SK-N-SH treated with all-trans-retinoic acid at 6 μM for 48 hours (cell line): ENCODE data around the gene SCRN1.
A peak's percentile ranks its signal among the peaks of the same experiment; 100 is the strongest.

ENCODE experiments used
- ATAC-seq: fragments of 200-7000 bp; cut with Tn5 transposase; 3 replicates; pipeline ENCODE4 v1.9.1; 2020; ENCODE audit warnings: mild to moderate bottlenecking, moderate library complexity
- BACH2 ChIP-seq: fragments of 250-450 bp; sonication (Bioruptor Pico); IDR thresholded peaks from 2 replicates; pipeline ENCODE4 v1.9.0; 2021; ENCODE audit warnings: mild to moderate bottlenecking, borderline replicate concordance
- GLIS3 ChIP-seq: fragments of 250-450 bp; sonication (Bioruptor Pico); IDR thresholded peaks from 2 replicates; pipeline ENCODE4 v1.5.0; 2020; ENCODE audit warnings: mild to moderate bottlenecking, moderate library complexity
- ISL1 ChIP-seq: fragments of 250-450 bp; sonication (Bioruptor Pico); IDR thresholded peaks from 2 replicates; pipeline ENCODE4 v2.1.2; 2022; ENCODE audit warnings: mild to moderate bottlenecking, moderate library complexity
- PPARA ChIP-seq: fragments of 250-450 bp; sonication (Bioruptor Pico); IDR thresholded peaks from 2 replicates; pipeline ENCODE4 v1.5.0; 2020; ENCODE audit warnings: mild to moderate bottlenecking, borderline replicate concordance
- RARB ChIP-seq: fragments of 250-450 bp; sonication (Bioruptor Pico); IDR thresholded peaks from 2 replicates; pipeline ENCODE4 v1.8.0; 2021; ENCODE audit warnings: mild to moderate bottlenecking, moderate library complexity
- SNAI2 ChIP-seq: fragments of 250-450 bp; sonication (Bioruptor Pico); IDR thresholded peaks from 2 replicates; pipeline ENCODE4 v1.5.0; 2020; ENCODE audit warnings: mild to moderate bottlenecking, moderate library complexity
- TCF4 ChIP-seq: fragments of 250-450 bp; sonication (Bioruptor Pico); IDR thresholded peaks from 2 replicates; pipeline ENCODE4 v1.8.0; 2021; ENCODE audit warnings: mild to moderate bottlenecking, moderate library complexity, borderline replicate concordance
- TOX ChIP-seq: fragments of 250-450 bp; sonication (Bioruptor Pico); IDR thresholded peaks from 2 replicates; pipeline ENCODE4 v1.8.0; 2021; ENCODE audit warnings: mild to moderate bottlenecking, moderate library complexity, borderline replicate concordance
- ZC3H10 ChIP-seq: fragments of 250-450 bp; sonication (Bioruptor Pico); IDR thresholded peaks from 2 replicates; pipeline ENCODE4 v1.5.1; 2021; ENCODE audit warnings: mild to moderate bottlenecking, moderate library complexity
- ZFP30 ChIP-seq: fragments of 450-650 bp; formaldehyde crosslinking; IDR thresholded peaks from 2 replicates; pipeline ENCODE4 v1.5.0; 2022; ENCODE audit warnings: mild to moderate bottlenecking, moderate library complexity
- ZNF565 ChIP-seq: fragments of 450-650 bp; formaldehyde crosslinking; conservative IDR thresholded peaks from 2 replicates; pipeline ENCODE4 v1.5.0; 2020; ENCODE audit warnings: low read depth, mild to moderate bottlenecking, moderate library complexity
- ZNF70 ChIP-seq: fragments of 450-650 bp; formaldehyde crosslinking; IDR thresholded peaks from 2 replicates; pipeline ENCODE4 v1.5.0; 2020; ENCODE audit warnings: mild to moderate bottlenecking, moderate library complexity
- ZNF8 ChIP-seq: fragments of 450-650 bp; formaldehyde crosslinking; IDR thresholded peaks from 2 replicates; pipeline ENCODE4 v1.5.0; 2020; ENCODE audit warnings: mild to moderate bottlenecking, moderate library complexity
- TF ChIP-seq, protein P1 (sequence below): fragments of 250-450 bp; sonication (Bioruptor Pico); IDR thresholded peaks from 2 replicates; pipeline ENCODE4 v1.8.0; 2020; ENCODE audit warnings: mild to moderate bottlenecking, moderate library complexity, borderline replicate concordance
- TF ChIP-seq, protein P2 (sequence below): fragments of 250-450 bp; sonication (Bioruptor Pico); IDR thresholded peaks from 2 replicates; pipeline ENCODE4 v1.5.1; 2021; ENCODE audit warnings: mild to moderate bottlenecking, moderate library complexity
- TF ChIP-seq, protein P3 (sequence below): fragments of 250-450 bp; sonication (Bioruptor Pico); IDR thresholded peaks from 2 replicates; pipeline ENCODE4 v1.5.0; 2020; ENCODE audit warnings: mild to moderate bottlenecking, moderate library complexity
- TF ChIP-seq, protein P4 (sequence below): fragments of 250-450 bp; sonication (Bioruptor Pico); IDR thresholded peaks from 2 replicates; pipeline ENCODE4 v1.5.1; 2020; ENCODE audit warnings: low read depth, mild to moderate bottlenecking, moderate library complexity

The SCRN1 gene

DNA sequence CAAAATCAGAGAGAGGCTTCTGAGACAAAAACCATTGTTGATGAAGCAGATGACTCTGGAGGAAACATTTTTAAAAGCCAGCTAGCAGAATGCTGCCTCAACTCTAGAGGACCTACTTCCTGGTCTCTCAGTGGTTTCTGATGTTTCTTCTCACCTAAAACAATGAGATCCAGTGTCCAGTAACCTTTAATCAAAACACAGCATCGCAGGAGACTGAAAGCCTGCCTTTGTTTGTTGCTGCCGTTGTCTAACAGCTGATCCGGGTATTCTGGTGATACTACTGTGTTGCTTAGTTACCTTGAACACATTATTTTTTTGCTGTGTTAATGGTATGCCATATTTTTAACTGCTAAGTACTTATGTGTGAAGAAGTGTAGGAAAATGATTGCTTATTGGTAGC, 112.4 kb downstream of the SCRN1 start:
- no peak for ATAC-seq
- TF ChIP-seq TOX (CRISPR knock-in tag), result no peak
- TF ChIP-seq ZFP30 (CRISPR knock-in tag), result no peak
- TF ChIP-seq BACH2 (CRISPR knock-in tag), result no peak
- TF ChIP-seq ZC3H10 (CRISPR knock-in tag), result no peak
- no peak for TF ChIP-seq SNAI2 (CRISPR knock-in tag)
- no peak for TF ChIP-seq ZNF8
- no peak for TF ChIP-seq ZNF565 (CRISPR knock-in tag)
- TF ChIP-seq, protein P1, sequence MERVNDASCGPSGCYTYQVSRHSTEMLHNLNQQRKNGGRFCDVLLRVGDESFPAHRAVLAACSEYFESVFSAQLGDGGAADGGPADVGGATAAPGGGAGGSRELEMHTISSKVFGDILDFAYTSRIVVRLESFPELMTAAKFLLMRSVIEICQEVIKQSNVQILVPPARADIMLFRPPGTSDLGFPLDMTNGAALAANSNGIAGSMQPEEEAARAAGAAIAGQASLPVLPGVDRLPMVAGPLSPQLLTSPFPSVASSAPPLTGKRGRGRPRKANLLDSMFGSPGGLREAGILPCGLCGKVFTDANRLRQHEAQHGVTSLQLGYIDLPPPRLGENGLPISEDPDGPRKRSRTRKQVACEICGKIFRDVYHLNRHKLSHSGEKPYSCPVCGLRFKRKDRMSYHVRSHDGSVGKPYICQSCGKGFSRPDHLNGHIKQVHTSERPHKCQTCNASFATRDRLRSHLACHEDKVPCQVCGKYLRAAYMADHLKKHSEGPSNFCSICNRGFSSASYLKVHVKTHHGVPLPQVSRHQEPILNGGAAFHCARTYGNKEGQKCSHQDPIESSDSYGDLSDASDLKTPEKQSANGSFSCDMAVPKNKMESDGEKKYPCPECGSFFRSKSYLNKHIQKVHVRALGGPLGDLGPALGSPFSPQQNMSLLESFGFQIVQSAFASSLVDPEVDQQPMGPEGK (CRISPR knock-in tag), result no peak

DNA sequence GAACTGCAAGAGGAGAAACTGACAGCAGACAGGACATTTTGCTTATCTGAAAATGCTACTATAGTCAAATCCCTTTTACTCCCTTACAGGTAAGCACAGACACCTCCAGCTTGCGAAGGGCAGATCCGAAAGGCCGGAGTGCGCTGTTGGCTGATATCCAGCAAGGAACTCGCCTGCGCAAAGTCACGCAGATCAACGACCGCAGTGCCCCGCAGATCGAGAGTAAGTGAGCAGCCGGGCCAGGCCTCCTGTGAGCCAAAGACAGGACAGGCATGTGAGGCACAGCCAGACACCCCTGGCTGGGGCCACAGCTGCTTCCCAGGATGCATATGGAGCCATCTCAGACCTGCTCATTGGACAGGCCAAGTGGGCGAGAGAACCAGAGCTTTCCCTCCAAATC, 113.9 kb downstream of the SCRN1 start:
- ATAC-seq, result no peak
- TF ChIP-seq, protein P1 (CRISPR knock-in tag), result no peak
- no peak for TF ChIP-seq GLIS3 (CRISPR knock-in tag)
- TF ChIP-seq, protein P2, sequence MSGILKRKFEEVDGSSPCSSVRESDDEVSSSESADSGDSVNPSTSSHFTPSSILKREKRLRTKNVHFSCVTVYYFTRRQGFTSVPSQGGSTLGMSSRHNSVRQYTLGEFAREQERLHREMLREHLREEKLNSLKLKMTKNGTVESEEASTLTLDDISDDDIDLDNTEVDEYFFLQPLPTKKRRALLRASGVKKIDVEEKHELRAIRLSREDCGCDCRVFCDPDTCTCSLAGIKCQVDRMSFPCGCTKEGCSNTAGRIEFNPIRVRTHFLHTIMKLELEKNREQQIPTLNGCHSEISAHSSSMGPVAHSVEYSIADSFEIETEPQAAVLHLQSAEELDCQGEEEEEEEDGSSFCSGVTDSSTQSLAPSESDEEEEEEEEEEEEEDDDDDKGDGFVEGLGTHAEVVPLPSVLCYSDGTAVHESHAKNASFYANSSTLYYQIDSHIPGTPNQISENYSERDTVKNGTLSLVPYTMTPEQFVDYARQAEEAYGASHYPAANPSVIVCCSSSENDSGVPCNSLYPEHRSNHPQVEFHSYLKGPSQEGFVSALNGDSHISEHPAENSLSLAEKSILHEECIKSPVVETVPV (CRISPR knock-in tag), result no peak
- TF ChIP-seq TOX (CRISPR knock-in tag), result no peak
- TF ChIP-seq, protein P3, sequence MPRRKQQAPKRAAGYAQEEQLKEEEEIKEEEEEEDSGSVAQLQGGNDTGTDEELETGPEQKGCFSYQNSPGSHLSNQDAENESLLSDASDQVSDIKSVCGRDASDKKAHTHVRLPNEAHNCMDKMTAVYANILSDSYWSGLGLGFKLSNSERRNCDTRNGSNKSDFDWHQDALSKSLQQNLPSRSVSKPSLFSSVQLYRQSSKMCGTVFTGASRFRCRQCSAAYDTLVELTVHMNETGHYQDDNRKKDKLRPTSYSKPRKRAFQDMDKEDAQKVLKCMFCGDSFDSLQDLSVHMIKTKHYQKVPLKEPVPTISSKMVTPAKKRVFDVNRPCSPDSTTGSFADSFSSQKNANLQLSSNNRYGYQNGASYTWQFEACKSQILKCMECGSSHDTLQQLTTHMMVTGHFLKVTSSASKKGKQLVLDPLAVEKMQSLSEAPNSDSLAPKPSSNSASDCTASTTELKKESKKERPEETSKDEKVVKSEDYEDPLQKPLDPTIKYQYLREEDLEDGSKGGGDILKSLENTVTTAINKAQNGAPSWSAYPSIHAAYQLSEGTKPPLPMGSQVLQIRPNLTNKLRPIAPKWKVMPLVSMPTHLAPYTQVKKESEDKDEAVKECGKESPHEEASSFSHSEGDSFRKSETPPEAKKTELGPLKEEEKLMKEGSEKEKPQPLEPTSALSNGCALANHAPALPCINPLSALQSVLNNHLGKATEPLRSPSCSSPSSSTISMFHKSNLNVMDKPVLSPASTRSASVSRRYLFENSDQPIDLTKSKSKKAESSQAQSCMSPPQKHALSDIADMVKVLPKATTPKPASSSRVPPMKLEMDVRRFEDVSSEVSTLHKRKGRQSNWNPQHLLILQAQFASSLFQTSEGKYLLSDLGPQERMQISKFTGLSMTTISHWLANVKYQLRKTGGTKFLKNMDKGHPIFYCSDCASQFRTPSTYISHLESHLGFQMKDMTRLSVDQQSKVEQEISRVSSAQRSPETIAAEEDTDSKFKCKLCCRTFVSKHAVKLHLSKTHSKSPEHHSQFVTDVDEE, result no peak
- no peak for TF ChIP-seq SNAI2 (CRISPR knock-in tag)
- TF ChIP-seq PPARA (CRISPR knock-in tag), result no peak
- TF ChIP-seq ZNF565 (CRISPR knock-in tag), result no peak
- no peak for TF ChIP-seq ZNF70
- TF ChIP-seq, protein P4, sequence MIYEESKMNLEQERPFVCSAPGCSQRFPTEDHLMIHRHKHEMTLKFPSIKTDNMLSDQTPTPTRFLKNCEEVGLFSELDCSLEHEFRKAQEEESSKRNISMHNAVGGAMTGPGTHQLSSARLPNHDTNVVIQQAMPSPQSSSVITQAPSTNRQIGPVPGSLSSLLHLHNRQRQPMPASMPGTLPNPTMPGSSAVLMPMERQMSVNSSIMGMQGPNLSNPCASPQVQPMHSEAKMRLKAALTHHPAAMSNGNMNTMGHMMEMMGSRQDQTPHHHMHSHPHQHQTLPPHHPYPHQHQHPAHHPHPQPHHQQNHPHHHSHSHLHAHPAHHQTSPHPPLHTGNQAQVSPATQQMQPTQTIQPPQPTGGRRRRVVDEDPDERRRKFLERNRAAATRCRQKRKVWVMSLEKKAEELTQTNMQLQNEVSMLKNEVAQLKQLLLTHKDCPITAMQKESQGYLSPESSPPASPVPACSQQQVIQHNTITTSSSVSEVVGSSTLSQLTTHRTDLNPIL (CRISPR knock-in tag), result no peak
- no peak for TF ChIP-seq ZFP30 (CRISPR knock-in tag)

DNA sequence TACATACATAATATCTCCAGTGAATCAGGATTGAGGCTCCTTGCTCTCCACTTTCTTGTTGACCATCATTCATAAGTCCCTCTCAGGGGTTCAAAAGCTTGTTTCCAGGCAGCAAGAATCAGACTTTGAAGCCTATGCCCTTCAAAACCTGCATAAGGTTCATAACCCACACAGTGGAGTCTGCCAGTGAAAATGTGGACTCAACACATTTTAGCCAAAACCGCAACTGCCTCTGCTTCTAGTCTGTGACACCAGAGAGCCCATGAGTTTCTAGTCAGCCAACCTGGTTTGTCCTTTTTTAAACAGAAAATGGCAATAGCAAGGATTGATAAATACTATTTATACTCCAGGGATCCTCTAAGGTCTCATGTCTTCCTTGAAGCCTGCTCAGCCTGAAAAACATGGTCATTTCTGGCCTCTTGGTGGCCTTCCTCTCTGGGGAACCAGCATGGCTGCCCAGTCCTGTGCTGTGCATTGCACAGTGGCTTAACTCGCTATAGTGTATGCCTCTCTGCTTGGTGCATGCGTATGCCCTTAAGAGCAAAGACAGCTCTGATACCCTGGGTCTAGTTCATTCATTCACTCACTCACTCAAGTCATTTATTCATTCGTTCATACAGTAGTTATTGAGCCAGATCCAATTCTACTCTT, 115.8 kb downstream of the SCRN1 start:
- ATAC-seq, result no peak
- TF ChIP-seq TCF4 (no peak), TOX (CRISPR knock-in tag) (no peak), GLIS3 (CRISPR knock-in tag) (no peak), ZC3H10 (CRISPR knock-in tag) (no peak), PPARA (CRISPR knock-in tag) (no peak), ISL1 (no peak)

DNA sequence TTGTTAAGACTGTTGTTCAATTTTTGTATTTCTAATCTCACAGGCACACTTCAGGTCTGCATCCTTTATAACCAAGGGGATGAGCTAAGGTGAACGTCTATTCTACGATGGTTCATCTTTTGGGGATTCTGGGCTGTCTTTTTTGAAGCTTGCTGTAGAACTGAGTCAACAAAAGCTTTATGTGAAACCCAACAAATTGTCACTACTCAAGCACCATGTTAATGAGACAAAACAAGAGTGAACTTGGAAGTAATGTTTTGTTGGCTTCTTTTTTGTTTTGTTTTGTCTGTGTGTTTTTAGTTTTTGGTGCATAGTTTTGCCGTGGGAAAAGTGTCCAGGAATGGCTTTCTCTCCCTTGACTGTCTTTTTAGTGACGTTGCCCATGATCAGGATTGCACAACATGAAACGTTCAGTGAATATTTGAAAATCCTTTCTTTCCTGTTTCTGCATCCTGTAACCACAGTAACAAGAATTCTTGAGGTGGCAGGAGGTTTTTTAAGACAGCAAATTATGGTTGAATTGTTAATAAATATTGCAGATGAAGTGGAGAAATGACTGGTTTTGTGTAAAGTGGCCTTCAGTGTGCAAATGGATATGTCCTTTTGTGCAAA, 117.7 kb downstream of the SCRN1 start:
- TF ChIP-seq, protein P3, result no peak
- TF ChIP-seq RARB (CRISPR knock-in tag) (no peak), ZNF565 (CRISPR knock-in tag) (no peak), ISL1 (peak; percentile 65), TOX (CRISPR knock-in tag) (no peak)
- ATAC-seq, result no peak
